ENCODE results near the gene BCAS1. TPM values are rescaled to one million over a fixed set of nuclear protein-coding genes. Genes with fewer than 3 reads are reported as not detected.

The BCAS1 gene
- total RNA-seq, 1 experiment from 2014 or later: 4.0 TPM

DNA sequence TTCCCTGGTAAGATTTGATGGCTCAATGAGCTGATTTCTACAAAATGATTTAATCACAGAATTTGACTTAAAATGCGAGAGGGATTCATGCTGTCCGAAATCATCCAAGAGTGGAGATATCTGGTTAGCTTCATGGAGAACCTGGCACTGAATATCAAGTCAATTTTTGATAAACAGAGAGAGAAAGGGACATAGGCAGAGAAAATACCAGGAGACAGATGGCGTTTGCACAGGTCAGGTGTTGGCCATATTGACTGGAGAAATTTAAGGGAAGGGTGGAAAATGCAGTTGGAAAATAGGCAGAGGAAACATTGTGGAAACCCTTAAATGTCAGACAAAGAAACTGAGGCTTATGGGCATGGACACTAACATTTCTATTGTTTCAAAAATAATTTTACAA, 47.0 kb downstream of the BCAS1 start:
- H3F3A ChIP-seq (ENCODE audit: insufficient read depth, low read depth): no peaks in the 10 kb centered on the region
- H2AFZ ChIP-seq: no peak overlapping the region
- BruUV-seq (replicated peaks): no TSS peak
- no peak for TF ChIP-seq EZH2 (IDR thresholded peaks at IDR 0.05; ENCODE audit: low read depth)
- TF ChIP-seq, protein P1, sequence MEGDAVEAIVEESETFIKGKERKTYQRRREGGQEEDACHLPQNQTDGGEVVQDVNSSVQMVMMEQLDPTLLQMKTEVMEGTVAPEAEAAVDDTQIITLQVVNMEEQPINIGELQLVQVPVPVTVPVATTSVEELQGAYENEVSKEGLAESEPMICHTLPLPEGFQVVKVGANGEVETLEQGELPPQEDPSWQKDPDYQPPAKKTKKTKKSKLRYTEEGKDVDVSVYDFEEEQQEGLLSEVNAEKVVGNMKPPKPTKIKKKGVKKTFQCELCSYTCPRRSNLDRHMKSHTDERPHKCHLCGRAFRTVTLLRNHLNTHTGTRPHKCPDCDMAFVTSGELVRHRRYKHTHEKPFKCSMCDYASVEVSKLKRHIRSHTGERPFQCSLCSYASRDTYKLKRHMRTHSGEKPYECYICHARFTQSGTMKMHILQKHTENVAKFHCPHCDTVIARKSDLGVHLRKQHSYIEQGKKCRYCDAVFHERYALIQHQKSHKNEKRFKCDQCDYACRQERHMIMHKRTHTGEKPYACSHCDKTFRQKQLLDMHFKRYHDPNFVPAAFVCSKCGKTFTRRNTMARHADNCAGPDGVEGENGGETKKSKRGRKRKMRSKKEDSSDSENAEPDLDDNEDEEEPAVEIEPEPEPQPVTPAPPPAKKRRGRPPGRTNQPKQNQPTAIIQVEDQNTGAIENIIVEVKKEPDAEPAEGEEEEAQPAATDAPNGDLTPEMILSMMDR (conservative IDR thresholded peaks at IDR 0.05): no peak
- no peaks in the 10 kb centered on the region for H3K79me2 ChIP-seq (ENCODE audit: low read depth)
- no peak for DNase-seq
- no peak overlapping the region for H3K4me3 ChIP-seq
- no peaks in the 10 kb centered on the region for H3K27me3 ChIP-seq (ENCODE audit: insufficient read depth, low read depth)
- no peaks in the 10 kb centered on the region for H3K4me1 ChIP-seq (replicated peaks; ENCODE audit: insufficient read depth)
- no peaks in the 10 kb centered on the region for H4K20me1 ChIP-seq (ENCODE audit: insufficient read depth)
- H3K36me3 ChIP-seq (ENCODE audit: low read depth): no peaks in the 10 kb centered on the region
- ChIA-PET CTCF (no interaction called here), POLR2A (ENCODE audit: unreplicated experiment) (no interaction called here)
- H3K9me2 ChIP-seq (ENCODE audit: insufficient read depth): no peaks in the 10 kb centered on the region; the same call in 1 of the 2 replicates
- no peaks in the 10 kb centered on the region for H3K9me3 ChIP-seq (ENCODE audit: insufficient read depth, low read depth)
- intact Hi-C loops (cut with micrococcal nuclease; ENCODE audit: unreplicated experiment): loop anchor here (5.0 kb wide), 1 partner anchor 46 kb away; no protein-coding TSS in a partner anchor
- H3K27ac ChIP-seq: no peak overlapping the region
- no peak overlapping the region for H3K4me2 ChIP-seq

DNA sequence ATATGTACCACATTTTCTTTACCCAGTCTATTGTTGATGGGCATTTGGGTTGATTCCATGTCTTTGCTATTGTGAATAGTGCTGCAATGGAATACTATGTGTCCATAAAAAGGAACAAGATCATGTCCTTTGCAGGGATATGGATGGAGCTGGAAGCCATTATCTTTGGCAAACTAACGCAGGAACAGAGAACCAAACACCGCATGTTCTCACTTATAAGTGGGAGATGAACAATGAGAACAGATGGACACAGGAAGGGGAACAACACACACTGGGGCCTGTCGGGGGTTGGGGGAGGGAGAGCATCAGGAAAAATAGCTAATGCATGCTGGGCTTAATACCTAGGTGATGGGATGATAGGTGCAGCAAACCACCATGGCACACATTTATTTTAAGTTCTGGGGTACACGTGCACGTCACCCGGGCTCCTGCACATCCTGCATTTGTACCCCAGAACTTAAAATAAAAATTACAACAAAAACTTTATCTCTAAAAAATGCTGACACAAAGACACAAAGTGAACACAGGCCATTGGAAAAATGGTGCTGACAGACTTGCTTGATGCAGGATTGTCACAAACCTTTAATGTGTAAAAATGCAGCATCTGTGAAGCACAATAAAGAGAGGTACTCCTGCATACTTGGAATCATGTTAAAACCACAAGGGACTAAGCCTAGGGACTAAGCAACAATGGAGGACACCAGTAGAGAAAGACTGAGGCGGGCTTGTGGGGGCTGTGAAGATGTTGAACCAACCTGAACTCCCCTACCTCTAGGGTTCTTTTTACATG, 48.8 kb downstream of the BCAS1 start:
- no peaks in the 10 kb centered on the region for H3K4me1 ChIP-seq (replicated peaks; ENCODE audit: insufficient read depth)
- no peaks in the 10 kb centered on the region for H3K9me3 ChIP-seq (ENCODE audit: insufficient read depth, low read depth)
- CTCF ChIA-PET: no interaction called here
- H3K27me3 ChIP-seq (ENCODE audit: insufficient read depth, low read depth): no peaks in the 10 kb centered on the region
- H3K36me3 ChIP-seq (ENCODE audit: low read depth): no peaks in the 10 kb centered on the region
- no peaks in the 10 kb centered on the region for H3K79me2 ChIP-seq (ENCODE audit: low read depth)
- POLR2A ChIA-PET (ENCODE audit: unreplicated experiment): interaction anchor here (0.7 kb wide), 1 partner anchor 34 kb away, joined by 4 read pairs; no protein-coding TSS in a partner anchor
- no peak for TF ChIP-seq EZH2 (IDR thresholded peaks at IDR 0.05; ENCODE audit: low read depth)
- TF ChIP-seq, protein P1 (conservative IDR thresholded peaks at IDR 0.05): no peak
- H3K27ac ChIP-seq: no peak overlapping the region
- DNase-seq: no peak
- no peaks in the 10 kb centered on the region for H4K20me1 ChIP-seq (ENCODE audit: insufficient read depth)
- no TSS peak for BruUV-seq (replicated peaks)
- H3K4me2 ChIP-seq: no peak overlapping the region
- no peaks in the 10 kb centered on the region for H3F3A ChIP-seq (ENCODE audit: insufficient read depth, low read depth)
- no peak overlapping the region for H2AFZ ChIP-seq
- no peak overlapping the region for H3K4me3 ChIP-seq
- no peaks in the 10 kb centered on the region; the same call in 1 of the 2 replicates for H3K9me2 ChIP-seq (ENCODE audit: insufficient read depth)
- intact Hi-C loops (cut with micrococcal nuclease; ENCODE audit: unreplicated experiment): loop anchor here (5.0 kb wide), 1 partner anchor 44 kb away; no protein-coding TSS in a partner anchor

DNA sequence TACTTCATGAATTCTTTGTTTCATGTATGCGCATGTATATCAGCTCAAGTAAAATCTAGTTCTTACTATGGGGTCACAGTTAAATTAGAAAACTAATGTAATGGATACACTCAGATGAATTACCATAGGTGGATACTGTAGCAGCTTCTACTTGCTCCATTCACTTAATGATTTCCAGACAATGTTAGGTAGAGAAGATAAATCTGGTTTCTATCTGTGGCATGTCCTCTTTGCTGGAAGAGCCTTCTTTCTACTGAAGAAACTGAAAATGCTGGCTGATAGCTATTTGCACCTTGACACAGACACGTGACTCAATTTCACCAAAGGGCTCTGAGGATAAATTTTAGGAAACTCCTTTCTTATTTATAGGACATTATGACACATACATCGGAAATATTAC, 49.5 kb downstream of the BCAS1 start:
- DNase-seq: no peak
- no peak overlapping the region for H3K27ac ChIP-seq
- intact Hi-C loops (cut with micrococcal nuclease; ENCODE audit: unreplicated experiment): loop anchor here (5.0 kb wide), 1 partner anchor 44 kb away; no protein-coding TSS in a partner anchor
- no peak overlapping the region for H2AFZ ChIP-seq
- no peaks in the 10 kb centered on the region for H3K9me3 ChIP-seq (ENCODE audit: insufficient read depth, low read depth)
- no peaks in the 10 kb centered on the region for H4K20me1 ChIP-seq (ENCODE audit: insufficient read depth)
- no peaks in the 10 kb centered on the region for H3K79me2 ChIP-seq (ENCODE audit: low read depth)
- no peak overlapping the region for H3K4me3 ChIP-seq
- ChIA-PET CTCF (no interaction called here), POLR2A (ENCODE audit: unreplicated experiment) (no interaction called here)
- no peak overlapping the region for H3K4me2 ChIP-seq
- H3K9me2 ChIP-seq (ENCODE audit: insufficient read depth): no peaks in the 10 kb centered on the region; the same call in 1 of the 2 replicates
- no peaks in the 10 kb centered on the region for H3F3A ChIP-seq (ENCODE audit: insufficient read depth, low read depth)
- BruUV-seq (replicated peaks): no TSS peak
- H3K36me3 ChIP-seq (ENCODE audit: low read depth): no peaks in the 10 kb centered on the region
- no peaks in the 10 kb centered on the region for H3K4me1 ChIP-seq (replicated peaks; ENCODE audit: insufficient read depth)
- no peak for TF ChIP-seq EZH2 (IDR thresholded peaks at IDR 0.05; ENCODE audit: low read depth)
- TF ChIP-seq, protein P1 (conservative IDR thresholded peaks at IDR 0.05): no peak
- no peaks in the 10 kb centered on the region for H3K27me3 ChIP-seq (ENCODE audit: insufficient read depth, low read depth)
